CD14-positive monocyte (primary cell): ENCODE results near the gene FERD3L. TPM values are rescaled to one million over a fixed set of nuclear protein-coding genes. Genes with fewer than 3 reads are reported as not detected.

Source experiments
- DNase-seq, 3 donors: peaks; one replicate each; pipeline ENCODE4 v3.0.0-alpha.2; 2011 to 2022
- H2AFZ ChIP-seq: 2 replicates; pipeline ENCODE4 v1.6.0; 2012; ENCODE audit warnings: mild to moderate bottlenecking, low read depth, low read length, inconsistent platforms; ENCODE audit not compliant: insufficient read depth, poor library complexity, severe bottlenecking
- H3K27ac ChIP-seq, 2 donors: 1 replicate in 1 of 2; 2 replicates in 1 of 2; pipeline ENCODE4 v1.5.1; 2012 to 2013; ENCODE audit warnings: low read length in 2 of 2, control low read depth in 1 of 2, inconsistent platforms in 1 of 2, low read depth in 1 of 2, mild to moderate bottlenecking in 1 of 2
- H3K27me3 ChIP-seq, 2 donors: one replicate each; pipeline versions ENCODE4 v1.6.0 to v1.6.1; 2011 to 2013; ENCODE audit warnings: low read length in 2 of 2; ENCODE audit not compliant: control insufficient read depth in 2 of 2, insufficient read depth in 2 of 2
- H3K36me3 ChIP-seq, 2 donors: replicated peaks in 1 of 2; 1 replicate in 1 of 2; 2 replicates in 1 of 2; pipeline versions ENCODE4 v1.5.1 to v1.6.1; 2012 to 2013; ENCODE audit warnings: low read length in 2 of 2, control low read depth in 1 of 2, inconsistent platforms in 1 of 2, mild to moderate bottlenecking in 1 of 2; ENCODE audit not compliant: insufficient read depth in 2 of 2, control insufficient read depth in 1 of 2
- H3K4me1 ChIP-seq, 2 donors: 1 replicate in 1 of 2; 2 replicates in 1 of 2; pipeline versions ENCODE4 v1.5.1 to v1.6.1; 2012 to 2013; ENCODE audit warnings: low read length in 2 of 2, control low read depth in 1 of 2, inconsistent platforms in 1 of 2, mild to moderate bottlenecking in 1 of 2, moderate library complexity in 1 of 2; ENCODE audit not compliant: insufficient read depth in 2 of 2, control insufficient read depth in 1 of 2
- H3K4me2 ChIP-seq: replicated peaks from 2 replicates; pipeline ENCODE3; 2012; ENCODE audit warnings: low read length, moderate library complexity, mild to moderate bottlenecking; ENCODE audit not compliant: poor library complexity, severe bottlenecking; ENCODE audit errors: extremely low read depth
- H3K4me3 ChIP-seq, 3 experiments: fragments of 200-600 bp in 1 of 3; sonication (generic) in 1 of 3; replicated peaks in 1 of 3; 1 replicate in 2 of 3; 2 replicates in 1 of 3; pipeline ENCODE4 v1.5.1; 2011 to 2013; ENCODE audit warnings: low read length in 3 of 3, mild to moderate bottlenecking in 3 of 3, control low read depth in 2 of 3, low read depth in 2 of 3, inconsistent platforms in 1 of 3, moderate library complexity in 1 of 3
- H3K79me2 ChIP-seq: 2 replicates; pipeline ENCODE4 v1.6.0; 2012; ENCODE audit warnings: mild to moderate bottlenecking, control low read depth, inconsistent platforms, low read length, moderate library complexity; ENCODE audit not compliant: insufficient read depth
- H3K9ac ChIP-seq: 2 replicates; pipeline ENCODE4 v1.6.0; 2017; ENCODE audit warnings: low read length, mild to moderate bottlenecking; ENCODE audit not compliant: insufficient read depth, poor library complexity, severe bottlenecking
- H3K9me3 ChIP-seq, 2 donors: replicated peaks in 1 of 2; 1 replicate in 1 of 2; 2 replicates in 1 of 2; pipeline versions ENCODE4 v1.5.1 to v1.6.1; 2012 to 2013; ENCODE audit warnings: low read length in 2 of 2, control low read depth in 1 of 2; ENCODE audit not compliant: control insufficient read depth in 1 of 2, insufficient read depth in 1 of 2
- H4K20me1 ChIP-seq: 2 replicates; pipeline ENCODE4 v1.6.0; 2012; ENCODE audit warnings: mild to moderate bottlenecking, low read length, control low read depth, moderate library complexity; ENCODE audit not compliant: insufficient read depth
- H3K27ac Mint-ChIP-seq, 7 donors: one replicate each; pipeline ENCODE4 v1.8.0; 2020; ENCODE audit warnings: mild to moderate bottlenecking in 7 of 7, mixed read lengths in 7 of 7, moderate library complexity in 6 of 7, inconsistent platforms in 2 of 7
- H3K27me3 Mint-ChIP-seq, 3 donors: one replicate each; pipeline ENCODE4 v1.8.0; 2021 to 2022; ENCODE audit warnings: low read depth in 3 of 3, mild to moderate bottlenecking in 3 of 3, mixed read lengths in 3 of 3, moderate library complexity in 3 of 3, inconsistent platforms in 1 of 3
- H3K36me3 Mint-ChIP-seq, 2 donors: one replicate each; pipeline ENCODE4 v1.8.0; 2020; ENCODE audit warnings: mixed read lengths in 2 of 2, inconsistent platforms in 1 of 2, mild to moderate bottlenecking in 1 of 2
- H3K4me1 Mint-ChIP-seq: one replicate; pipeline ENCODE4 v1.8.0; 2020; ENCODE audit warnings: mild to moderate bottlenecking, mixed read lengths
- H3K4me3 Mint-ChIP-seq, 2 donors: one replicate each; pipeline ENCODE4 v1.8.0; 2020; ENCODE audit warnings: mild to moderate bottlenecking in 2 of 2, mixed read lengths in 2 of 2, moderate library complexity in 1 of 2
- H3K9me3 Mint-ChIP-seq, 7 donors: one replicate each; pipeline ENCODE4 v1.8.0; 2020 to 2022; ENCODE audit warnings: mixed read lengths in 7 of 7, mild to moderate bottlenecking in 6 of 7, moderate library complexity in 6 of 7, inconsistent platforms in 2 of 7
- WGBS: methylation state at CpG from one replicate; pipeline ENCODE4 v1.1.5; 2013; ENCODE audit warnings: missing lambda C conversion rate; ENCODE audit not compliant: insufficient coverage; 5-methylcytosine and 5-hydroxymethylcytosine counted together
- intact Hi-C, 2 donors: fragments of 100-400 bp; cut with micrococcal nuclease; formaldehyde crosslinking; loops; one replicate each; pipeline versions ENCODE4 v1.15.0 to v1.15.1; 2023
- polyA plus RNA-seq, 3 donors: library from polyadenylated mRNA; depleted of rRNA in 1 of 3; unstranded in 2 of 3; stranded (reverse) in 1 of 3; fragments of 300-500 nt in 2 of 3; fragments of >200 nt in 1 of 3; fragmentation: Illumina TruSeq in 2 of 3; gene quantifications; 1 replicate in 2 of 3; 2 replicates in 1 of 3; pipeline ENCODE4 v1.2.3, GENCODE V29; 2012 to 2021
- TF ChIP-seq, protein P1 (sequence below): fragments of 200-600 bp; IDR thresholded peaks from one replicate; pipeline ENCODE4 v1.8.0; 2022; ENCODE audit warnings: antibody characterized with exemption, mild to moderate bottlenecking

Gene FERD3L
- polyA plus RNA-seq, 3 donors = not detected

DNA sequence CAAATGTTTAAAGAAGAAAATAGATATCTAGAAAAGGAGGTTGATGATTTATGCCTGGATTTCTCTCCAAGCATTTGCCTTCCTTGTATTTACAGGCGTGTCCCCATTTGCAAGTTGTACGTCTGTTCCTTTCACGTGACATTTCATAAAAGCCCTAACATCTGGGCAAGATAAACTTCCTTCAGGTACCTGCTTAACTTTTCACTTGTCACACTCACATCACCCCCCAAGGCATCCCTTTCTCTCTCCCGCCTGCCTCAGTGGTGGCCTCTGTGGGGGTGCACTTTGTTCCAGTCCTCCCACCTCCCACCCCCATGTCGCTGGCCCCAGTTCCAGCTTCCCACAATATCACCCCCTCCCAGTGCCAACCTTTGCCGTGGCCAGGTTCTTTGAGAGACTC is 34.4 kb downstream of the FERD3L start:
- Histone ChIP-seq H3K27me3 (peaks cover 99 to 100% of the 10 kb centered on the region in 2 donors), H3K9ac (no peak overlapping the region), H3K79me2 (no peaks in the 10 kb centered on the region), H3K9me3 (peaks cover 14 to 70% of the 10 kb centered on the region in 2 donors), H2AFZ (no peak overlapping the region), H3K27ac (no peak overlapping the region), H3K36me3 (no peaks in the 10 kb centered on the region), H3K4me1 (peaks cover 28 to 31% of the 10 kb centered on the region in 2 donors), H3K4me3 (no peak overlapping the region), H3K4me2 (no peak overlapping the region), H4K20me1 (no peaks in the 10 kb centered on the region)
- TF ChIP-seq, protein P1, sequence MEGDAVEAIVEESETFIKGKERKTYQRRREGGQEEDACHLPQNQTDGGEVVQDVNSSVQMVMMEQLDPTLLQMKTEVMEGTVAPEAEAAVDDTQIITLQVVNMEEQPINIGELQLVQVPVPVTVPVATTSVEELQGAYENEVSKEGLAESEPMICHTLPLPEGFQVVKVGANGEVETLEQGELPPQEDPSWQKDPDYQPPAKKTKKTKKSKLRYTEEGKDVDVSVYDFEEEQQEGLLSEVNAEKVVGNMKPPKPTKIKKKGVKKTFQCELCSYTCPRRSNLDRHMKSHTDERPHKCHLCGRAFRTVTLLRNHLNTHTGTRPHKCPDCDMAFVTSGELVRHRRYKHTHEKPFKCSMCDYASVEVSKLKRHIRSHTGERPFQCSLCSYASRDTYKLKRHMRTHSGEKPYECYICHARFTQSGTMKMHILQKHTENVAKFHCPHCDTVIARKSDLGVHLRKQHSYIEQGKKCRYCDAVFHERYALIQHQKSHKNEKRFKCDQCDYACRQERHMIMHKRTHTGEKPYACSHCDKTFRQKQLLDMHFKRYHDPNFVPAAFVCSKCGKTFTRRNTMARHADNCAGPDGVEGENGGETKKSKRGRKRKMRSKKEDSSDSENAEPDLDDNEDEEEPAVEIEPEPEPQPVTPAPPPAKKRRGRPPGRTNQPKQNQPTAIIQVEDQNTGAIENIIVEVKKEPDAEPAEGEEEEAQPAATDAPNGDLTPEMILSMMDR = no peak
- DNase-seq = no peak
- Mint-ChIP-seq H3K27ac (no peak overlapping the region), H3K4me1 (peaks cover 47% of the 10 kb centered on the region), H3K27me3 (peaks cover 93 to 98% (median 97%) of the 10 kb centered on the region in 3 donors), H3K36me3 (peaks cover 3 to 10% of the 10 kb centered on the region in 2 donors), H3K9me3 (peaks cover 0 to 50% (median 38%) of the 10 kb centered on the region in 7 donors), H3K4me3 (peak overlapping the region in 1 of 2 donors; percentile 87)
- intact Hi-C loops = no loop called here
- 27% methylated on average over 4 of the region's 6 CpGs for WGBS

DNA sequence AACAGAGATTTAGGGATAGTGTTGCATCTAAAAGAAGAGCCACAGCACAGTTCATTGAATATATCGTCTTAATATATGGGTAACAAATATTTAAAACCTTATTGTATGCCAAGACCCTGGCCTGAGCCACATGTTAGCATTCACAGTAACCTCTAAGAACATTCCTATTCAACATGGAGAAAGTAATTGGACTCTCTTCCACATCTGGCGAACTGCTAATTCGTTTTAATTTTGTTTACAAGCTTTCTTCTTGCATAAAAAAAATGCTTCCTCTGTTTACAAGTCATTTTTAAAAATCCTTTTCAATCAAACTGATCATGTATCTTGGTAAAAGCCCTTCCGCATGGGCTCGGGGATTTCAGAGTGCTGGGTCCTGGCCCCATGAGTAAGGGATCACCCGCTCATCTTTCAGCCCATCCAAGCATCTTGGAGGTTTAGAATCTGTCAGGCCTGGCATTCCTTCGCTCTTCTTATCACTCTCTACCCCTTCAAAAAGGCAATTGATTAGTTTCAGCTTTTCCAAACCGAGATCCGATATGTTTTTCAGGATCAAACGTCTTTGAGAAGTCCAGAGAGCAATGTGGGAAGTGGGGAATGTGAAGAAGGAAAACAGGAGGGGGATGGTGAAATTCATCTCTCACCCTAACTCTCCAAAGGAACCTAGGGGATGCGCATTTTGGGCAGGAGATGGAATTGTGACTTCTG is 35.0 kb downstream of the FERD3L start:
- peaks cover 14 to 71% of the 10 kb centered on the region in 2 donors for H3K9me3 ChIP-seq
- peaks cover 3 to 10% of the 10 kb centered on the region in 2 donors for H3K36me3 Mint-ChIP-seq
- no peak overlapping the region for H3K9ac ChIP-seq
- H3K4me1 ChIP-seq = peaks cover 28 to 31% of the 10 kb centered on the region in 2 donors
- no peak overlapping the region for H3K4me3 ChIP-seq
- 28% methylated on average over 4 of the region's 11 CpGs for WGBS
- peak overlapping the region in 1 of 2 donors; percentile 87 for H3K4me3 Mint-ChIP-seq
- no peak for DNase-seq
- H3K27me3 ChIP-seq = peaks cover 99 to 100% of the 10 kb centered on the region in 2 donors
- H3K4me2 ChIP-seq = no peak overlapping the region
- H3K9me3 Mint-ChIP-seq = peaks cover 0 to 56% (median 41%) of the 10 kb centered on the region in 7 donors
- no peak overlapping the region for H2AFZ ChIP-seq
- peaks cover 48% of the 10 kb centered on the region for H3K4me1 Mint-ChIP-seq
- H3K27ac Mint-ChIP-seq = no peak overlapping the region
- H4K20me1 ChIP-seq = no peaks in the 10 kb centered on the region
- H3K27me3 Mint-ChIP-seq = peaks cover 94 to 99% (median 97%) of the 10 kb centered on the region in 3 donors
- intact Hi-C loops = no loop called here
- TF ChIP-seq, protein P1 = no peak
- H3K36me3 ChIP-seq = no peaks in the 10 kb centered on the region
- no peak overlapping the region for H3K27ac ChIP-seq
- no peaks in the 10 kb centered on the region for H3K79me2 ChIP-seq
